ENCODE results near the gene DDX10.

DDX10 gene

DNA sequence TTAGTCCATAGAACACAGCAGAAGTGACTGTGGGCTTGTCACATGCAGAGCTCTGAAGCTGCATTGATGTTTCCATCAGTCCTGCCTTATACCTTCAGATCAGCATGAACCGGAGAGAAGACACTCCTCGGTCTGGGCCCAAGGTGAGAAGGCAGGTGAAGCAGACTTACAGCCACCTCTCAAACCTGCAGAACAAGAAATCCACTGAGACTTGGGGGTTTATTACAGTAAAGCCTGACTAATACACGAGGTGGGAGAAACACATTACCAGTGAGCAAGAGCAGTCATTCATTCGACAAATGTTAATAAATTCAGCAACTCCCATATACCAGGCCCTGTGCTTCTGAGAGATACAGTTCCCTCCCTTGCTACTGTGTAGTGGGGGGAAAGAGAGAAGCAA is 279.0 kb downstream of the DDX10 start:
- DNase-seq (ENCODE audit: low spot score), result no peak

DNA sequence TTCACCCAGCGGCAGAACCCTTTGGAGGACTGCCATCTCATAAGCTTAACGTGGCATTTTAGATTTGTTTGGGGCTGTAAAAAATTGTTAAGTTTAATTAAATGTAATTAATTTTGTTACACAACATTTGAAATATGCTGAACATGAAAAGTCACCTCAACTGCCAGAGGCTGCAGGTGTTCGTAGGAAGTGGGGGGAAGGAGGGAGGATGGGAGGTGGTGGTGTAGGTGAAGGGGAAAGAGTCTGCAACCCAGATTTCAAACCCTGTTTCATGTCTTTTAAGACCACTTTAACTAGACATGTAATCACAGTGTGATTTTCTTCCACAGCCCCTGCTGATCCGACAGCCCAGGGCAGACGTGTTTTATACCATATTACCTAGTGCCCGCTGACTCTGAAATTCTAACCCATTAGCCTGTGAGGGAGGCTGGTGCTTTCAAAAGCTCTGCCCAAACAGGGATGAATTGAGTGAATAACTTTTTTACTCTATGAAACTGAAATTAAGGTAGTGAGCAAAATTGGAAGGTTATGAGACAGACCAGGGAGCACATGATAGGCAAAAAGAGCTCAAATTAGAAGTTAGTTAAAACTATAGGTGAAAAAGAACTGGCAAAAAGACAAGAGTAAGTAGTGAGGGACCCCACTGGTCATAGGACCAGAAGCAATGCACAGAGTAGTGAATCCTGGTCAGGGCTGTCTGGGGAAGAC is 279.8 kb downstream of the DDX10 start:
- DNase-seq (ENCODE audit: low spot score), result no peak

DNA sequence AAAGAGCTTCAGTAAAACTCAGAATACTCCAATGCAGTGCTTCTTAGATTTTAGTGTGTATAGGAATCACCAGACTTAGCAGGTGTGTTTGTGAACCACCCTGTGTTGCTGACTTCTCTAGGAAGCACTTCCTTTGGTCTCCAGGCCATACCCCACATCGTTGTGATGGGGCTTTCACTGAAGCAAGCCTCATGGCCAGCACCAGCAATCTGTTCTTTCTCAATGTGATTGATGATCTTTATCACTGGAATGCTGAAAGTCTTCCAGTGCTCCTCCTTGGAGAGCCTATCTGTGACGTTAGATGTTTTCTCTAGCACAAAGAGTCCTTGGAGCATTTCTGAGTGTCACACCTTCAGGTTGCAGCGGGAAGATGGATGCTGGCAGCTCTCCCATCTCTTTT is 280.5 kb downstream of the DDX10 start:
- DNase-seq (ENCODE audit: low spot score), result no peak

DNA sequence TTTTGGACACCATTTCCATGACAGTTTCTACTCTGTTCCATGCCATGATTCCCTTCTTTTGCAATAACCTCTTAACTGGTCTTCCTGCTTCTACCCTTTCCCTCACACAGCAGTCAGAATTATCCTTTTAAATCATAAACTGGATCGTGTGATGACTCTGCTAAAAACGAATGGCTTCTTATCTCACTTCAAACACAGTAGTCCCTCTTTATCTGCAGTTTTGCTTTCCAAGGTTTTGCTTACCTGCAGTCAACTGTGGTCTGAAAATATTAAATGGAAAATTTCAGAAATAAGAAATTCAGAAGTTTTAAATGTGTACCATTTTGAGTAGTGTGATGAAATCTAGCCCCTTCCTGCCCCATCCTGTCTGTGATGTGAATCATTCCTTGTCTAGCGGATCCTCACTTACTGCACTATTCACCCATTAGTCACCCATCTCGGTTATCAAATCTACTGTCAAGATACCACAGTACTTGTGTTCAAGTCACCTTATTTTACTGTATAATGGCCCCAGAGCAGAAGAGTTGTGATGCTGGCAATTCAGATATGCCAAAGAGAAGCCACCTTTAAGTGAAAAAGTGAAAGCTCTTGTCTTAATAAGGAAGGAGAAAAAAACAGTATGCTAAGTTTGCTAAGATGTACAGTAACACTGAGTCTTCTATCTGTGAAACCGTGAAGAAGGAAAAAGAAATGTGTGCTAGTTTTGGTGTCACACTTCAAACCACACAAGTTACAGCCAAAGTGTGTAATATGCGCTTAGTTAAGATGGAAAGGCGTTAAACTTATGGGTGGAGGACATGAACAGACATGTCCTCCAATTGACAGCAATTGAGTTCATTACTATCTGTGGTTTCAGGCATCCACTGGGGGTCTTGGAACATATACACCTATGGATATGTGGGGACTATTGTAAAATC is 283.0 kb downstream of the DDX10 start:
- DNase-seq (ENCODE audit: low spot score), result no peak

DNA sequence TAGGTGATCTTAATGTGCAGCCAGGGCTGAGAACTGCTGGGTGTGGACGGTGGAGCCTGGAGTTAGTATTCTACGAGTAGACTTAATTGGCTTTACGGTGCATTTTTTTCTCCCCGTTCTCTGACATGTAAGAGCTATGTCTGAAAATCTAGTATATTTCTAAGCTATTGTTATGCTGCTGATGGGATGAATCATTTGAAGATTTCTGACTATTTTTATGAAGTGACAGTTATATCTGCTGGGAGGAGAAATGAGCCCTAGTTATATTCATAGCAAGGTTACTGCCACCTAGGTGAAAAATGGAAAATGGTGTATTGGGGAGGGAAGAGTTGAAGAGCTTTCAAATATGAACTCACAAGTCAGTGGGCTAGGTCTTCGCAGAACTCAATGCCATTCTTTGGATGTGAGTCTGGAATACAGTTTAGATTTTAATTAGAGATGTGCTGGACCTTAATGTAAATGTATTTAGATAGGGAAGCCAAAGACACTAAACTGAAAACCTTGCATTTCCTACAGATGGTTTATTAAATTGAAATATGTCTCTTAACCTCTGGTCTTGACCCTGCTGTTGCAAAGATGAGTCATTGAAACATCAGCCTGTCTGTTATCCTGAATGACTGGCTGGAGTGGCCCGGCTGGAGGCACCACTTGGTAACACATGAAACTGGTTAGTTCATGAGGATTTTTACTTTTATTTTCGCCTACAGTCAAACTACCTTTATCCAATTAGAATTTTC is 293.7 kb downstream of the DDX10 start:
- DNase-seq (ENCODE audit: low spot score), result no peak

DNA sequence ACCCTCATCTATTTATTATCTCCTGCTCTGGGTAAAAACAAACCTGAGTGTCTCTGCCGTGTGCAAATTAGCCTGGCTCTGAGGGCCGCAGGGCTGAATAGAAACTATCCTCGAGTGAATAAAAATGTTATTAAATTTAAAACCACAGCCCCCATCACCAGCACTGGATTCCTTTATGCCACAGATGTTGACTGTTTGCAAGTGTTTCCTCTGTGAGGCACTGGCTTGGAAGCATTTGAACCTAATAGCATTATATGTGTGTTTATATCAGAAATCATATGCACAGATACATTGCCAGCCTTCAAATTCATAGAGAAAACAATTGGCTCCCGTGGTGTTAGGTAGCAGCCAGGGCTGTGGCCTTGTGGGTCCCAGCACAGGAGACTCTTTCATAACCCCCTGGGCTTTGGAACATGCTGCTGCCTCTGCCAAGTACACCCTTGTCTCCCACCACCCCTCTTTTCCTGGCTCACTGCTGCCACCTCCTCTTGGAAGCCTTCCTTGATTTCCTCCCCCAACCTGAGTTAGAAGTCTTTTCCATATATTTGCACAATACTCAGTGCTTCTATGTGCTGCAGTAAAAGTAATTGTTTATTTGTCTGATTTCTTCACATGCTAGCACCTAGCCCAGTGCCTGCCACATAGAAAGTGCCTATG is 294.4 kb downstream of the DDX10 start:
- no peak for DNase-seq (ENCODE audit: low spot score)

DNA sequence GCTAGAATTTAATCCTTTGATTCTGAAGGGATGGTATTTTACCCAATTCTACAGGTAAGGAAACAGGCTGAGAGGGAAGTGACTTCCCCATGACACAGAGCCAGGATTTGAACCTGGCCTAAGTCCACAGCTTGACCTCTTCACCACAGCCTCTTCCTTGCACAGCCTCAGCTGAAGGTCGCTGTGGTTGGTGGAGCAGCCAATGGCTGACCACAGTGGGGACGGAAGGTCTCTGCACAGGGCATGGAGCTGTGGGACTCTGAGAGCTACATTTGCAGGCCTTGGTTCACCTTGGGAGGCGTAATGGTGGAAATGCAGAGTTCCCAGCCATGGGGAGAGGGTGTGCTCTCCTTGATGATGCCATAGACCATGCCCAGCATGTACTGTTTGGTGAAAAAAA is 295.0 kb downstream of the DDX10 start:
- DNase-seq (ENCODE audit: low spot score), result no peak

DNA sequence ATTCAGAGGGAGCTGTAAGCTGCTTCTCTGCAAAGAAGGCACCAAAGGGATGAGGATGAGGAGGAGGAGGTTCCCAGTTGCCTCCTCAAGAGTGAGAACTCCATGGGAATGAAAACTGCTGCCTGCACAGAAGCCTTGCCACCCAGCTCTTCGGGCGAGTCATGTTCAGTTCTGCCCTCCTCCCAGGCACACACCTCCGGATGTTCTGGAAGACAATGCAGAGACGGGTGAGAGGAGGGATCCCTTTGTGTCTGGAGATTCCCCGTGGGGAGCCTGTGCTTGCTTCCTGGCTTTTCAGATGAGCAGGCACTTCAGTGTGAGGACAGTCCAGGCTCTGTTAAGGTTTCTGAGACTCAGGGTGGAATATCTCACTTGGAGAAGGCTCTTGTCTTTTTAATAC is 295.6 kb downstream of the DDX10 start:
- DNase-seq (ENCODE audit: low spot score), result no peak

DNA sequence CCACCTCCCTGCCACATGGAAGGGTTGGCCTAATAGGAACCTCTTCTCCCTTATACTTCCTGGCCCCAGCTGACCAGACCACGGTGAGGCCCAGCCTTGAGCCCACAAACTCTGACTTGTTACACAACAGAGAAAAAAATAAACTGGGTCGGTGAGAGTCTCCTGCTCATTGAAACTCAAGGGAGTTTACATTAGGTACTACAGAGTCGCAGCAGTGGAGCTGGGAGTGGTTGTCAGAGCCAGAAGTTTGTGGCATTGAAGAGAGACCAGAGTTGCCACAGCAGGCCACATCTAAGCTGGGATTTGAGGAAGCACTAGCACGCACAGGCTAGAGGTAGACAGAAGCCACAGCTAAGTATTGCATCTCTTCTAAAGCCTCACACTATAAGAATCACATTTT is 296.2 kb downstream of the DDX10 start:
- DNase-seq (ENCODE audit: low spot score), result no peak

DNA sequence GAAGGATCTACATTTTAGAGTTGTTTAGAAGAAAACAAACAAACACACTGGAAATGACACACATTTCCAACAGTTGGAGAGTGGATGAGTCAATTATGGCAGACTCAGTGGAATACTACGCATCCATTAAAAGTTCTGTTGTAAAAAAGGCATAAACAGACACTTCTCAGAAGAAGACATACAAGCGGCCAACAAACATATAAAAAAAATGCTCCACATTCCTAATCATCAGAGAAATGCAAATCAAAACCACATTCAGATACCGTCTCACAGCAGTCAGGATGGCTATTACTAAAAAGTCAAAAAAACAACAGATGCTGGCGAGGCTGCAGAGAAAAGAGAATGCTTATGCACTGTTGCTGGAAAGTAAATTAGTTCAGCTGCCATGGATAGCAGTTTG is 298.2 kb downstream of the DDX10 start:
- no peak for DNase-seq (ENCODE audit: low spot score)

DNA sequence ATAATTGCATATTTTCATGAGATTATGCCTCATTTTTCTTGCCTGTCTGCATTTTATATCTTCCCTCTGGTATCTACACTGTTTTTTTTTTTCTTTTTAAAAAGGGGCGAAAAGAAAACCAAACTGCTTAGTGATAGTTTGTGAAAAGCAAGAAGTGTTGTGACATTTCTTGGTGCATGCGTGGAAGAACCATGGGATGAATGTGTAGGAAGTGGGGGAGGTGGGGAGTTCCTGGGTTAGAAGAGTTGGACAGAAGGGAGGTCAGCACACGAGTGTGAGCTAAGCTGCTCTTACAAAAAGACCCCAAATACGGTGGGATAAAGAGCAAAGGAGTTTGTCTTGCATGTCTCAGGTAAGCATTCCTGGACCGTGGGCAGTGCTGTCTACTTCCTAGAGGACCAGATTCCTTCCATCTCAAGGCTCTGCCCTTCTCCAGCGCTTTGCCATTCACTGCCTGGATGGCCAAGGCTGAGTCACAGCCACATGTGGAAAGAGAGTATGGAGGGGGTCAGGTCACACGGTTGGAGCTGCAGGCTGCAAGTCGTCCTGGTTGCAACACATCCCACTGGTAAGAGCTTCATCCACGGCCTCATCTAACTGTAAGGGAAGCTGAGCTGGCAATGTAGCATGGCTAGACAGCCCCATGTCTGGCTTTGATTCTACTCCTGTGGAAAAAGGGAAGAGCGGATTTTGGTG is 300.6 kb downstream of the DDX10 start:
- DNase-seq (ENCODE audit: low spot score), result no peak

DNA sequence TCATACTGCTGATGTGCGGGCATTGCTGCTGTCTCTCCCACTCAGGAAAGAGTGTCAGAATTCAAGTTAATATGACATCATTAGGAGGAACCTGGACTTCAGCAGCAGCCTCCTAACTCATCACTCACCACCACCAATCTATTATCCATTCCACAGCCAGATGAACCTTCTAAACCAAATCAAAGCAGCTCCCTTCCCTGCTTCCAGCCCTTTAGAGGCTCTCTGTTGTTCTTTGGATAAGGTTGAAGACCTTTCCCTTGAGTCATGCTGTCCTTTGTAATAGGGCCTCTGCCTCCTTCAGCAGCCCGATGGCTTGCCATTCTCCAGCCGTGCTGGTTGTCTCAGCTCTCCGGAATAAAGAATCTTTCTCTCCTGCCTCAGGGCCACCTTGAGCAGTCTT is 301.3 kb downstream of the DDX10 start:
- DNase-seq (ENCODE audit: low spot score), result no peak

DNA sequence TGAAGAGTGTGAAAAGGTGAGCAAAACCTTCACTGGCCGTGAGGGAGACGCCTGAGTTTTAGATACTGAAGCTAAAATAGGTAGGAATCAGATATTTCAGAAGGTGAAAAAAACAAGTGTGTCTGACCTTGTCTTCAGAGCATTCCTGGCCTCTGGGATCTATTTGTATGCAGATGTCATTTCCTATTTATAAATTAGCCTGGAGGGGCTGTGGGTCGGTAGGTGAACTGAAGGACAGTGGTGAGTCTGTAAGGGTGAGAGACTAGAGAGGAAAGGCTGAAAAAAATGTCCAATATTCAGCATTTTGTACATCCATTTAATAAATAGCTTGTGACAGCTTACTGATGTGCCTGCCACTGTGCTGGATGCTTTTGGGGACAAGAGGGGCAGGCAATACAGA is 302.1 kb downstream of the DDX10 start:
- no peak for DNase-seq (ENCODE audit: low spot score)

DNA sequence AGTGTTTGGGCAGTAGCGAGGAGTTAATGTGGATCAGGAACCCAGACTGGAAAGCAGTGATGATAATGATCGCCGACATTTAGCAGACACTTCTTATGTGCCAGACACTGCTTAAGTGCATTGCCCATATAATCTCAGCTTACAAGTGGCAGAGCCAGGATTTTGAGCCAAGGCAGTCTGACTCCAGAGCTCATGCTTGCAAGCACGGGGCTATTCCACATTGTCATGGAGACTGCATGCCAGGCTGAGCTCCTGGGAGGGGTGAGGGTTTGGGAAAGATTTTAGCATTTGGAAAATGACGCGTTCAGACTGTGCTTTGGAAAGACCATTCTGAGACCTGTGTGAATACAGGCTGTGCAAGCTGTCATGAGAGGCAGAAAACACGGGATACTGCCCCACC is 302.7 kb downstream of the DDX10 start:
- peak; percentile 11 for DNase-seq (ENCODE audit: low spot score)

DNA sequence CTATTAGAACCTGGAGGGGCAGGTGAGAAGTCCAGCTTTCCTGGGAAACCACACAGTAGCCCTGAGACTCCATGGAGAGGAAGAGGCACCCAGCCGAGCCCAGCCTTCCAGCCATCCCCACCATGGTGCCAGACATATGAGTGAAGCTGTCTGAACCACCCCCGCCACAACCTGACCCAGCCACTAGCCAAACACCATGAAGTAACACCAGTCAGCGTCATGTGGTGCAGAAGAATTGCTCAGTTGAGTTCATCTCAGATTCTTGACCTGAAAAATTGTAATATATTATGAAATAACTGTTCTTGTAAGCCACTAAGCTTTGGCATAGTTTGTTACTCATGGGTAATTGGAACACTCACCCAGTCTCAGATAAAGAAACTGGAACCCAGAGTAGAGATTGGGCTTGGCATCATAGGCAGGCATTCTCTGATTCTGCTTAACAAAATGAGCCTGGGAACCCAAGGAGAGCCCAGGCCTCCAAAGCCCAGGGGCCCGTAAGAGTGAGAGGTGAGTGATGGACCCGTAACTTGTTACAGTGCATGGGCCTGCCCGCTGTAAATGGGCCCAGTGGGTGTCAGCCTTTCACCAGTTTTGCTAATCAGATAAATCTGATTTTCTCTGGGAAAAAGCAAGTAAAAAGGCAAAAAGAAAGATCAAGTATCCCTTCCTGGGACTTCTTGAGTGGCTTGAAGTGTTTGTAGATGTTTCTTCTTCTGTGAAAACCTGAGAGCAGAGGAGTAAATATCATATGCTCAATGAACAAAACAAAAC is 305.5 kb downstream of the DDX10 start:
- no peak for DNase-seq (ENCODE audit: low spot score)

DNA sequence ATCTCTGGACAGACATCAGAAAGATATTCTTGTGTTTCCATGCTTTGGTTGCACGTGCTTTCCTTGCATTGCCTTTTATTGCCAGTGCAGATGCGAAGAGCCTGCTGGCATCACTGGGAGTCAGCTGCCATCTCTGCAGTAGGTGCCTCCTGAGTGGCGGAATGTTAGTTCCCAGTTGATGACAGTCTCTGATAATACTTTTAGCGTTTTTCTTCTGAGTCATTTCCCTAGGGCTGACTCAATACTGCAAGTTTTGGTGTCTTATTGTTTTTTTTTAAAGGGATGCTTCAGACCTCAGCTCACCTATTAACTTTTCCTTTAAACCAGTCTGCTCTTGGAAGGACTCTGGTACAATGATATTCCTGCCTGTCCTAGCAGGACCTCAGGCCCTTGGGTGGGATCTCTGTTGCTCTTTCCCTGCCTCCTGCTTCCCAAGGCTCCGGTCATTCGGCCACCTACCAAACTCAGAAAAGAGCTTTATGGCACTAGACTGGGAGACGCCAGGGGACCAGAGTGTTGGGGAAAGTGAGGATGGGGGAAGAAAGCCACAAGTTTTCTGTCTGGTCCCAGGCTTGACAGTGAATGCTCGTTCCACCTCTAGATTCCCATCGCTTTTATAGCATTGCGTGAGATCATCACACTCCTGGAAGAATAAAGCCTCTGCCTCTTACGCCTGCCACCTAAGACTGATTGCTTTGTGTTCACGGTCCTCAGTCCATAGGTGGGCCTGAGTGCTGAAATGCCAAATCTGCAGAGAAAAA is 308.7 kb downstream of the DDX10 start:
- DNase-seq (ENCODE audit: low spot score), result no peak

DNA sequence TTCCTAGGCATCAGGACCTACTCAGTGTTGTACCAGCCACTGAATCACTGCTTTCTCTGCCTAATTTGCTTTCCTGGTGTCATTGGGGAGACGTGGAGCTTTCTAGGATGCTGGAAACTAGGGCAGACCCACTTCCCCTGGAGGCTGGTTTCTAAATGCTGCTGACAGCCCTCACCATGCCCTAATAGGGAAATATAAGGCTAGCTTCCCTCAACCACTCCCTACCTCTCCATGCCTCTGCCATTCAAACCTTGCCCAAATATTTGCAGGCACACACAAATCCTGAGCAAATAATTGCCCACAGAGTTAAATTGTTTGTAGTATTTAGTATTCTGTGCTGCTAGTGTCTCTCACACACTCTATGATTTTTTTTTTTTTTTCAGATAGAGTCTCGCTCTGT is 310.2 kb downstream of the DDX10 start:
- no peak for DNase-seq (ENCODE audit: low spot score)

DNA sequence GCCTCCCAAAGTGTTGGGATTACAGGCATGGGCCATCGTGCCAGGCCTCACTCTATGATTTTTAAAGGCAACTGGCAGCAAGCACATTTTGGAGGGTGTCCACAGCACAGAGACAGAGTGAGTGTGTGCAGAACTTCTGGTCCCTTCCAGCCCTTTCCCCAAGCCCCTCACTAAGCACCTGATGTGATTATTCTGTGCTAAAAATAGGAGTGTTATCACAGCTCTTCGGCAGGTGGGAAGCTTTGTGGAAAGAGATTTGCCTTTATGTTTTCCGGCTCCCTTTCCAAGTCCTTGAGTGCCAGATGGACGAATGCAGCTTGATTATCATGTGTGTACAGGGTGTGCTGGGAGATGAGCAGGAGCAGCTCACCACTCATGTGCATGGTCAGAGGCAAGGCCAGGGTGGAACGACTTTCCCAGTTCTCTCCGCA is 310.8 kb downstream of the DDX10 start:
- no peak for DNase-seq (ENCODE audit: low spot score)

DNA sequence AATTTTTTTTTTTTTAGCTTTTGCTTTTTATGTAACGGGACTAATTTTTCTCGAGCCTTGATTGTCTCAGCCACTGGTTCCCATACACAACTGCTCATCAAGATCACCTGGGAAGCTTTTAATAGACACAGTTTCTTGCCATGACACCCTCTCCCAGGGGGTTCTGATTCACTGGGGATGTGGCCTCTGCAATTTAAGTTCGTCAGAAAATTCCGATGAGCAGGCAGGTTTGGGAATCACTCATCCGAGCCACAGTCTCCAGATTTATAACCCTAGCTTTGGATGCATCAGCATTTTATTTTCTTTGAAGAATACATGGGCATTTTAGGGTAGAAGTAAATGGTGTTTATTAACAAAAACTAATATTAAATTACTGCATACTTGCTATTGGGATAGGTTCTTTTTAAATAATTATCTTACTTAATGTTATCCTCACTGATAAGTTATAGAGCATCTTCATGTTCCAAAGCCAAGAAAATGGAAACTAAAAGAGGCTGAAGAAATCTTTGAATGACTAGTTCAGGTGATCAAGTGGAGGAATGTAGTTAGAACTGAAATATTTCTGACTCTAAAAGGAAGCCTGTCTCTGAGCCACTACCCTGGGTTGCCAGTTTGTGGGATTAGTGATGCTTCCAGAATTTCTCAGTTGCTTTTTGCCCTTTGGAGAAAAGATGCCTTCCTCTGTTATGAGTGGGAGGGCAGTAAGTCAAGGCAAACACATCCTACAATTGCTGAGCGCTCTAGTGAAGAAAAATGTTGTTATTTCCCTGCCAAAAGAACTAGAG is 319.0 kb downstream of the DDX10 start:
- DNase-seq (ENCODE audit: low spot score), result no peak
